KMS-11 (cell line): ENCODE results near the gene ID3.

ENCODE experiments used
- H2AFZ ChIP-seq: fragments of 200-600 bp; sonication (generic); 2 replicates; pipeline ENCODE4 v1.6.1; 2016; ENCODE audit warnings: antibody characterized with exemption, mixed run types, low read depth
- H3K27ac ChIP-seq: fragments of 200-600 bp; sonication (generic); 2 replicates; pipeline ENCODE4 v1.6.1; 2016; ENCODE audit warnings: mild to moderate bottlenecking, mixed run types
- H3K27me3 ChIP-seq: fragments of 200-600 bp; sonication (generic); 2 replicates; pipeline ENCODE4 v1.6.1; 2017; ENCODE audit warnings: mild to moderate bottlenecking, low read depth, mixed run types, moderate library complexity; ENCODE audit not compliant: insufficient read depth
- H3K36me3 ChIP-seq: fragments of 200-600 bp; sonication (generic); 2 replicates; pipeline ENCODE4 v1.6.1; 2017; ENCODE audit warnings: mild to moderate bottlenecking, mixed run types; ENCODE audit not compliant: insufficient read depth
- H3K4me1 ChIP-seq: fragments of 200-600 bp; sonication (generic); 2 replicates; pipeline ENCODE4 v1.6.1; 2016; ENCODE audit warnings: mild to moderate bottlenecking, low read depth, mixed run types; ENCODE audit not compliant: poor library complexity, severe bottlenecking
- H3K4me2 ChIP-seq: fragments of 200-600 bp; sonication (generic); 2 replicates; pipeline ENCODE4 v1.7.0; 2016; ENCODE audit warnings: mild to moderate bottlenecking, mixed run types
- H3K4me3 ChIP-seq: fragments of 200-600 bp; sonication (generic); IDR thresholded peaks from 2 replicates; pipeline ENCODE4 v1.6.1; 2017; ENCODE audit warnings: low read depth, low read length, mixed read lengths; ENCODE audit not compliant: insufficient read depth
- H3K79me2 ChIP-seq: fragments of 200-600 bp; sonication (generic); 2 replicates; pipeline ENCODE4 v1.6.1; 2016; ENCODE audit warnings: low read depth, mixed run types; ENCODE audit not compliant: insufficient read depth
- H3K9ac ChIP-seq: fragments of 200-600 bp; sonication (generic); 2 replicates; pipeline ENCODE4 v1.6.1; 2016; ENCODE audit warnings: mild to moderate bottlenecking, mixed run types
- H4K20me1 ChIP-seq: fragments of 200-600 bp; sonication (generic); 2 replicates; pipeline ENCODE4 v1.6.1; 2016; ENCODE audit warnings: mild to moderate bottlenecking, mixed run types; ENCODE audit not compliant: insufficient read depth
- TF ChIP-seq, protein P1 (sequence below): fragments of 200-600 bp; sonication (generic); conservative IDR thresholded peaks from 2 replicates; pipeline ENCODE4 v1.6.1; 2017; ENCODE audit warnings: low read depth, mild to moderate bottlenecking, antibody characterized with exemption, low read length, moderate library complexity, mixed read lengths

The ID3 gene

GRCh38 chr1:23533246-23534023 is 25.9 kb downstream of the ID3 start:
- H3K4me2 ChIP-seq, result peak overlapping the region; percentile 69
- no peak overlapping the region for H3K4me3 ChIP-seq
- TF ChIP-seq, protein P1, sequence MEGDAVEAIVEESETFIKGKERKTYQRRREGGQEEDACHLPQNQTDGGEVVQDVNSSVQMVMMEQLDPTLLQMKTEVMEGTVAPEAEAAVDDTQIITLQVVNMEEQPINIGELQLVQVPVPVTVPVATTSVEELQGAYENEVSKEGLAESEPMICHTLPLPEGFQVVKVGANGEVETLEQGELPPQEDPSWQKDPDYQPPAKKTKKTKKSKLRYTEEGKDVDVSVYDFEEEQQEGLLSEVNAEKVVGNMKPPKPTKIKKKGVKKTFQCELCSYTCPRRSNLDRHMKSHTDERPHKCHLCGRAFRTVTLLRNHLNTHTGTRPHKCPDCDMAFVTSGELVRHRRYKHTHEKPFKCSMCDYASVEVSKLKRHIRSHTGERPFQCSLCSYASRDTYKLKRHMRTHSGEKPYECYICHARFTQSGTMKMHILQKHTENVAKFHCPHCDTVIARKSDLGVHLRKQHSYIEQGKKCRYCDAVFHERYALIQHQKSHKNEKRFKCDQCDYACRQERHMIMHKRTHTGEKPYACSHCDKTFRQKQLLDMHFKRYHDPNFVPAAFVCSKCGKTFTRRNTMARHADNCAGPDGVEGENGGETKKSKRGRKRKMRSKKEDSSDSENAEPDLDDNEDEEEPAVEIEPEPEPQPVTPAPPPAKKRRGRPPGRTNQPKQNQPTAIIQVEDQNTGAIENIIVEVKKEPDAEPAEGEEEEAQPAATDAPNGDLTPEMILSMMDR, result no peak
- H3K27ac ChIP-seq, result peak overlapping the region; percentile 87; the same call in 1 of the 2 replicates
- no peaks in the 10 kb centered on the region for H3K36me3 ChIP-seq
- H3K27me3 ChIP-seq, result no peaks in the 10 kb centered on the region
- H3K4me1 ChIP-seq, result peaks cover 74% of the 10 kb centered on the region
- H3K79me2 ChIP-seq, result peaks cover 24% of the 10 kb centered on the region
- H2AFZ ChIP-seq, result no peak overlapping the region
- peak overlapping the region; percentile 9; the same call in 1 of the 2 replicates for H3K9ac ChIP-seq
- no peaks in the 10 kb centered on the region for H4K20me1 ChIP-seq

- TF ChIP-seq, protein P1, result 0 out of 2 replicates have a peak, but pooled peaks have one; percentile 9
- no peaks in the 10 kb centered on the region for H3K27me3 ChIP-seq
- H4K20me1 ChIP-seq, result no peaks in the 10 kb centered on the region
- H3K27ac ChIP-seq, result peak overlapping the region; percentile 87
- peak overlapping the region; percentile 96; the same call in 1 of the 2 replicates for H3K9ac ChIP-seq
- peaks cover 73% of the 10 kb centered on the region for H3K4me1 ChIP-seq
- H2AFZ ChIP-seq, result no peak overlapping the region
- H3K36me3 ChIP-seq, result no peaks in the 10 kb centered on the region
- peaks cover 38% of the 10 kb centered on the region for H3K79me2 ChIP-seq
- H3K4me2 ChIP-seq, result peak overlapping the region; percentile 69
- H3K4me3 ChIP-seq, result no peak overlapping the region
Measured at GRCh38 chr1:23531562-23532094, 27.7 kb downstream of the ID3 start.

- Histone ChIP-seq H3K27me3 (no peaks in the 10 kb centered on the region), H2AFZ (0 out of 2 replicates have a peak within 1 kb of the TSS, but pooled peaks have one; percentile 2), H3K4me1 (peaks cover 76% of the 10 kb centered on the region), H3K4me2 (peak within 1 kb of the TSS; percentile 98), H3K79me2 (peaks cover 45% of the 10 kb centered on the region), H3K27ac (peak within 1 kb of the TSS; percentile 87), H3K36me3 (no peaks in the 10 kb centered on the region), H4K20me1 (no peaks in the 10 kb centered on the region), H3K9ac (peak within 1 kb of the TSS; percentile 96), H3K4me3 (peak within 1 kb of the TSS; percentile 27)
- TF ChIP-seq, protein P1, result no peak
Measured at GRCh38 chr1:23530747-23531561, 28.3 kb downstream of the ID3 start, which contains the start of gene E2F2. TSS of gene E2F2 (minus strand) at chr1:23531233. CDS start at chr1:23530793, 440 bp downstream.

GRCh38 chr1:23530087-23530746 is 29.1 kb downstream of the ID3 start:
- peaks cover 45% of the 10 kb centered on the region for H3K79me2 ChIP-seq
- H3K4me1 ChIP-seq, result peaks cover 76% of the 10 kb centered on the region
- no peaks in the 10 kb centered on the region for H4K20me1 ChIP-seq
- H3K4me2 ChIP-seq, result peak overlapping the region; percentile 98
- H3K4me3 ChIP-seq, result peak overlapping the region; percentile 27
- H3K27ac ChIP-seq, result peak overlapping the region; percentile 87
- peak overlapping the region; percentile 96 for H3K9ac ChIP-seq
- TF ChIP-seq, protein P1, result no peak
- no peaks in the 10 kb centered on the region for H3K27me3 ChIP-seq
- H3K36me3 ChIP-seq, result no peaks in the 10 kb centered on the region
- H2AFZ ChIP-seq, result 0 out of 2 replicates have a peak overlapping the region, but pooled peaks have one; percentile 2
